Activated B cell treated with CpG ODN at 0.5 μM for 24 hours (primary cell): ENCODE results near the gene PALB2. TPM values are rescaled to one million over a fixed set of nuclear protein-coding genes. Genes with fewer than 3 reads are reported as not detected.

ENCODE experiments used
- ATAC-seq: fragments of 200-7000 bp; cut with Tn5 transposase; one replicate; pipeline ENCODE4 v1.10.0; 2021; ENCODE audit warnings: low read depth, mild to moderate bottlenecking, moderate library complexity
- CTCF ChIA-PET: fragments of 350-600 bp; sonication (Branson Sonifier 250); formaldehyde crosslinking; loops from one replicate; lab custom pipeline; 2021; ENCODE audit warnings: antibody characterized with exemption; lab: Charles Lee
- POLR2A ChIA-PET: fragments of 350-600 bp; sonication (Branson Sonifier 250); formaldehyde crosslinking; loops from one replicate; lab custom pipeline; 2021; ENCODE audit warnings: antibody characterized with exemption; lab: Charles Lee
- DNase-seq: peaks from one replicate; pipeline ENCODE4 v3.0.0; 2022
- H3K27ac Mint-ChIP-seq: one replicate; pipeline ENCODE4 v1.8.0; 2020; ENCODE audit warnings: mixed read lengths
- H3K27me3 Mint-ChIP-seq: one replicate; pipeline ENCODE4 v1.8.0; 2021; ENCODE audit warnings: mixed read lengths
- H3K36me3 Mint-ChIP-seq: one replicate; pipeline ENCODE4 v1.8.0; 2021; ENCODE audit warnings: low read depth, mixed read lengths
- H3K4me1 Mint-ChIP-seq: one replicate; pipeline ENCODE4 v1.8.0; 2021; ENCODE audit warnings: mixed read lengths
- H3K4me3 Mint-ChIP-seq: one replicate; pipeline ENCODE4 v1.8.0; 2020; ENCODE audit warnings: mild to moderate bottlenecking, mixed read lengths
- H3K9me3 Mint-ChIP-seq: one replicate; pipeline ENCODE4 v1.8.0; 2020; ENCODE audit warnings: mixed read lengths
- intact Hi-C: fragments of 100-400 bp; cut with micrococcal nuclease; formaldehyde crosslinking; loops from one replicate; pipeline ENCODE4 v1.15.1; 2024
- total RNA-seq: library from RNA; stranded (reverse); gene quantifications from 2 replicates; pipeline ENCODE4 v1.2.3, GENCODE V29; 2022
- TF ChIP-seq, protein P1 (sequence below): fragments of 200-600 bp; IDR thresholded peaks from one replicate; pipeline ENCODE4 v1.8.0; 2022; ENCODE audit warnings: antibody characterized with exemption, mild to moderate bottlenecking

The PALB2 gene
- total RNA-seq, 1 donor from 2014 or later = 19.8 TPM

- no peaks in the 10 kb centered on the region for H3K9me3 Mint-ChIP-seq
- ChIA-PET POLR2A (no interaction called here), CTCF (no interaction called here)
- H3K4me3 Mint-ChIP-seq = no peak overlapping the region
- no peaks in the 10 kb centered on the region for H3K27me3 Mint-ChIP-seq
- H3K27ac Mint-ChIP-seq = no peak overlapping the region
- H3K36me3 Mint-ChIP-seq = peaks cover 31% of the 10 kb centered on the region
- intact Hi-C loops = no loop called here
- DNase-seq (no peak), ATAC-seq (no peak)
- TF ChIP-seq, protein P1, sequence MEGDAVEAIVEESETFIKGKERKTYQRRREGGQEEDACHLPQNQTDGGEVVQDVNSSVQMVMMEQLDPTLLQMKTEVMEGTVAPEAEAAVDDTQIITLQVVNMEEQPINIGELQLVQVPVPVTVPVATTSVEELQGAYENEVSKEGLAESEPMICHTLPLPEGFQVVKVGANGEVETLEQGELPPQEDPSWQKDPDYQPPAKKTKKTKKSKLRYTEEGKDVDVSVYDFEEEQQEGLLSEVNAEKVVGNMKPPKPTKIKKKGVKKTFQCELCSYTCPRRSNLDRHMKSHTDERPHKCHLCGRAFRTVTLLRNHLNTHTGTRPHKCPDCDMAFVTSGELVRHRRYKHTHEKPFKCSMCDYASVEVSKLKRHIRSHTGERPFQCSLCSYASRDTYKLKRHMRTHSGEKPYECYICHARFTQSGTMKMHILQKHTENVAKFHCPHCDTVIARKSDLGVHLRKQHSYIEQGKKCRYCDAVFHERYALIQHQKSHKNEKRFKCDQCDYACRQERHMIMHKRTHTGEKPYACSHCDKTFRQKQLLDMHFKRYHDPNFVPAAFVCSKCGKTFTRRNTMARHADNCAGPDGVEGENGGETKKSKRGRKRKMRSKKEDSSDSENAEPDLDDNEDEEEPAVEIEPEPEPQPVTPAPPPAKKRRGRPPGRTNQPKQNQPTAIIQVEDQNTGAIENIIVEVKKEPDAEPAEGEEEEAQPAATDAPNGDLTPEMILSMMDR = no peak
- H3K4me1 Mint-ChIP-seq = peaks cover 17% of the 10 kb centered on the region
Measured at GRCh38 chr16:23682181-23682580, 41.1 kb upstream of the PALB2 start.

- no peak overlapping the region for H3K4me3 Mint-ChIP-seq
- ChIA-PET CTCF (no interaction called here), POLR2A (interaction anchor here (0.6 kb wide), 1 partner anchor 38 kb away, joined by 3 read pairs; no protein-coding TSS in a partner anchor)
- intact Hi-C loops = no loop called here
- H3K4me1 Mint-ChIP-seq = peaks cover 17% of the 10 kb centered on the region
- H3K9me3 Mint-ChIP-seq = no peaks in the 10 kb centered on the region
- peaks cover 18% of the 10 kb centered on the region for H3K36me3 Mint-ChIP-seq
- ATAC-seq = no peak
- DNase-seq = no peak
- H3K27me3 Mint-ChIP-seq = no peaks in the 10 kb centered on the region
- no peak overlapping the region for H3K27ac Mint-ChIP-seq
- TF ChIP-seq, protein P1 = no peak
Measured at GRCh38 chr16:23679986-23680336, 38.9 kb upstream of the PALB2 start.

DNA sequence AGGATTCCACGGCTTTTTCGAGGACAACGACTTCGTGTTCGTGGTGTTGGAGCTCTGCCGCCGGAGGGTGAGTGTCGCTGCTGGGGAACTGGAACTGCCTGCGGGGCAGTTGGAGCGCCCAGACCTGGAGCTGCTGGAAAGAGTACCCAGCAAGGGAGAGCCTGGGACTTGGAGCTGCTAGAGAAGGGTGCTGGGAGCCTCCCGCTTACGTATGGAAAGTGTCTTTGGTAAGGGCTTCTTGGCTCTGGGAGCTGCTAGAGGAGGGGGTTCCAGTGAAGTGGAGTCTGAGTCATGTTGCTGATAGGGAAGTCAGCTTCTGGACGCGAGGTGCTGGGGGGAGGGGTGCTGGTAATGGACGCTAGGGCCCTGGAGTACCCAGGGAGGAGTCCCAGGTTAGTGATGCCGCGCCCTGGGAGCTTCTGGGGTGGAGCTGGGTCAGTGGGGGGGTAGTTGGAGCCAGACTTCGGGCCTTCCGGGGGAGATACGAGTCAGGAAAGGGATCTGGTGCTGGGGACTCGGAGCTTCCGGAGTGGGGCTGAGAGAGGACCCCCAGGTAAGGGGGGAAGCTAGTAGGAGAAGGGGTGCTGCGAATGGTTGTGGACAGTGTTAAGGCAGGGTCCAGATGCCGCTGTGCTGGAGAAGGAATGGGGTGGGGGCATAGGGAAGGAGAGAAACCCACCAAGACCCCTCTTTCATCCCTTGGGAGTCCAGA is 38.3 kb upstream of the PALB2 start:
- H3K4me1 Mint-ChIP-seq = peaks cover 17% of the 10 kb centered on the region
- DNase-seq (no peak), ATAC-seq (no peak)
- no peaks in the 10 kb centered on the region for H3K9me3 Mint-ChIP-seq
- POLR2A ChIA-PET = interaction anchor here (0.6 to 1.8 kb wide), 2 partner anchors 10 to 37 kb away, joined by 3 to 5 read pairs; no protein-coding TSS in a partner anchor
- CTCF ChIA-PET = interaction anchor here (2.0 kb wide), 1 partner anchor 48 kb away, joined by 7 read pairs; no protein-coding TSS in a partner anchor
- peaks cover 21% of the 10 kb centered on the region for H3K36me3 Mint-ChIP-seq
- H3K4me3 Mint-ChIP-seq = peak overlapping the region; percentile 85
- TF ChIP-seq, protein P1 = no peak
- intact Hi-C loops = no loop called here
- H3K27ac Mint-ChIP-seq = no peak overlapping the region
- no peaks in the 10 kb centered on the region for H3K27me3 Mint-ChIP-seq

GRCh38 chr16:23678430-23679273 is 37.5 kb upstream of the PALB2 start, which contains the start of gene PLK1:
Gene PLK1 (plus strand): TSS chr16:23678889. CDS start chr16:23678933, 44 bp downstream.
- peaks cover 23% of the 10 kb centered on the region for H3K36me3 Mint-ChIP-seq
- no peak within 1 kb of the TSS for H3K27ac Mint-ChIP-seq
- peak within 1 kb of the TSS; percentile 85 for H3K4me3 Mint-ChIP-seq
- peaks cover 17% of the 10 kb centered on the region for H3K4me1 Mint-ChIP-seq
- no peaks in the 10 kb centered on the region for H3K9me3 Mint-ChIP-seq
- no peaks in the 10 kb centered on the region for H3K27me3 Mint-ChIP-seq
- ChIA-PET CTCF (interaction anchor here (0.9 to 2.0 kb wide), 2 partner anchors 49 to 827 kb away, joined by 3 to 7 read pairs; no protein-coding TSS in a partner anchor), POLR2A (interaction anchor here (1.8 kb wide), 1 partner anchor 9 kb away, joined by 5 read pairs; no protein-coding TSS in a partner anchor)
- TF ChIP-seq, protein P1 = no peak
- intact Hi-C loops = loop anchor here (1.0 kb wide), 3 partner anchors 8 to 358 kb away; partner anchors contain the start of genes DCTN5 and PALB2
- ATAC-seq (peak; percentile 93), DNase-seq (peak; percentile 54)
